ENCODE data around the gene CPOX. TPM values are rescaled to one million over a fixed set of nuclear protein-coding genes. Genes with fewer than 3 reads are reported as not detected.

The CPOX gene
- total RNA-seq, 2 donors from 2014 or later, result 14.0 to 40.8 TPM

- DNase-seq (ENCODE audit: low spot score), result no peak
- Histone ChIP-seq H3K27ac (no peak overlapping the region), H3K27me3 (replicated peaks; ENCODE audit: insufficient read depth) (no peaks in the 10 kb centered on the region), H3K9me3 (no peaks in the 10 kb centered on the region), H3K4me3 (no peak overlapping the region), H3K4me1 (ENCODE audit: control insufficient read depth in 1 of 2, low read depth in 2 of 2) (no peaks in the 10 kb centered on the region), H3K36me3 (peaks cover 2% of the 10 kb centered on the region)
- no peak for ATAC-seq (ENCODE audit: insufficient number of reproducible peaks, low FRiP score, low read depth)
- no peak for TF ChIP-seq CTCF (IDR thresholded peaks at IDR 0.05)
Observed at GRCh38 chr3:98577178-98577895, 16.1 kb downstream of the CPOX start.

- TF ChIP-seq CTCF (IDR thresholded peaks at IDR 0.05), result no peak
Observed at GRCh38 chr3:98574132-98574531, 19.3 kb downstream of the CPOX start.

GRCh38 chr3:98573181-98573728 lies 20.2 kb downstream of the CPOX start:
- Histone ChIP-seq H3K27ac (no peak overlapping the region), H3K9me3 (no peaks in the 10 kb centered on the region), H3K36me3 (no peaks in the 10 kb centered on the region), H3K27me3 (replicated peaks; ENCODE audit: insufficient read depth) (no peaks in the 10 kb centered on the region), H3K4me1 (ENCODE audit: control insufficient read depth in 1 of 2, low read depth in 2 of 2) (no peaks in the 10 kb centered on the region), H3K4me3 (no peak overlapping the region)
- ATAC-seq (ENCODE audit: insufficient number of reproducible peaks, low FRiP score, low read depth) (no peak), DNase-seq (ENCODE audit: low spot score) (no peak)
- no peak for TF ChIP-seq CTCF (IDR thresholded peaks at IDR 0.05)

More at GRCh38 chr3:98574132-98574531, 19.3 kb downstream of the CPOX start:
- H3K4me3 ChIP-seq, result no peak overlapping the region
- DNase-seq (ENCODE audit: low spot score) (no peak), ATAC-seq (ENCODE audit: insufficient number of reproducible peaks, low FRiP score, low read depth) (no peak)
- H3K4me1 ChIP-seq (ENCODE audit: control insufficient read depth in 1 of 2, low read depth in 2 of 2), result no peaks in the 10 kb centered on the region
- H3K27me3 ChIP-seq (replicated peaks; ENCODE audit: insufficient read depth), result no peaks in the 10 kb centered on the region
- no peaks in the 10 kb centered on the region for H3K9me3 ChIP-seq
- H3K27ac ChIP-seq, result no peak overlapping the region
- H3K36me3 ChIP-seq, result no peaks in the 10 kb centered on the region

GRCh38 chr3:98568402-98568801 lies 25.0 kb downstream of the CPOX start:
- H3K27me3 ChIP-seq (replicated peaks; ENCODE audit: insufficient read depth), result no peaks in the 10 kb centered on the region
- no peak for TF ChIP-seq CTCF (IDR thresholded peaks at IDR 0.05)
- H3K9me3 ChIP-seq, result no peaks in the 10 kb centered on the region
- H3K27ac ChIP-seq, result no peak overlapping the region
- H3K36me3 ChIP-seq, result no peaks in the 10 kb centered on the region
- no peak for DNase-seq (ENCODE audit: low spot score)
- no peak for ATAC-seq (ENCODE audit: insufficient number of reproducible peaks, low FRiP score, low read depth)
- no peak overlapping the region for H3K4me3 ChIP-seq
- no peaks in the 10 kb centered on the region for H3K4me1 ChIP-seq (ENCODE audit: control insufficient read depth in 1 of 2, low read depth in 2 of 2)

GRCh38 chr3:98567666-98568270 lies 25.6 kb downstream of the CPOX start:
- no peak for TF ChIP-seq CTCF (IDR thresholded peaks at IDR 0.05)
- H3K9me3 ChIP-seq, result no peaks in the 10 kb centered on the region
- H3K4me1 ChIP-seq (ENCODE audit: control insufficient read depth in 1 of 2, low read depth in 2 of 2), result no peaks in the 10 kb centered on the region
- H3K36me3 ChIP-seq, result no peaks in the 10 kb centered on the region
- H3K27me3 ChIP-seq (replicated peaks; ENCODE audit: insufficient read depth), result no peaks in the 10 kb centered on the region
- DNase-seq (ENCODE audit: low spot score), result no peak
- no peak overlapping the region for H3K27ac ChIP-seq
- H3K4me3 ChIP-seq, result no peak overlapping the region
- ATAC-seq (ENCODE audit: insufficient number of reproducible peaks, low FRiP score, low read depth), result no peak
